Measurements from ENCODE around the gene SUOX.

Gene SUOX

DNA sequence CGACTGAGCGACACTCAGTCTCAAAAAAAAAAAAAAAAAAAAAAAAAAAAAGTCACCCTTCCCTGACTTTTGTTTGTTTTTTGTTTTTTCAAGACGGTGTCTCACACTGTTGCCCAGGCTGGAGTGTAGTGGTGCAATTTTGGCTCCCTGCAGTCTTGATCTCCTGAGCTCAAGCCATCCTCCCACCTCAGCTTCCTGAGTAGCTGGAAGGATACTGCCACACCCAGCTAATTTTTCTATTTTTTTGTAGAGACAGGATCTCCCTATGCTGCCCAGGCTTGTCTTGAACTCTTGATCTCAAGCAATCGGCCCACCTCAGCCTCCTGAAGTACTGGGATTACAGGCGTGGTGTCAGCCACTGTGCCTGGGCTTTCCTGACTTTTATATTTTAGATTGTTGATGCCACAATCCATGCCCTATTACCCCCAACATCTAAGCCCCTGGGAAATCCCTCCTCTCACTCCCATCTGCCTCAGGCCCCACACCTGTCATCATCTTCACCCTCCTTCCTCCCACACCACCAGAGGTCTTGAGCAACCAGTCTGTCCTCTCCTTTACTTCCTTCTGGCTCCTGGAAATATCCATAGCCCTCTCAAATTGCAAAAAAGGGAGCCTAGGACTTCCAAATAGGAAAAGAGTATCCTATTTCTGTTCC is 31.6 kb downstream of the SUOX start:
- peaks cover 18% of the 10 kb centered on the region for H3K4me1 ChIP-seq (ENCODE audit: control insufficient read depth, insufficient read depth, low read length)
- H3K4me3 ChIP-seq (ENCODE audit: low read length) = no peak overlapping the region
- no peaks in the 10 kb centered on the region for H3K9me3 ChIP-seq (ENCODE audit: control insufficient read depth, low read length)
- H3K9ac ChIP-seq (ENCODE audit: low read length) = peak overlapping the region; percentile 76
- H3K36me3 ChIP-seq (ENCODE audit: control insufficient read depth, insufficient read depth, low read length, severe bottlenecking) = peaks cover 29% of the 10 kb centered on the region
- H3K27me3 ChIP-seq (replicated peaks; ENCODE audit: control insufficient read depth, insufficient read depth, low read length) = no peaks in the 10 kb centered on the region
- DNase-seq (ENCODE audit: low read depth) = no peak

DNA sequence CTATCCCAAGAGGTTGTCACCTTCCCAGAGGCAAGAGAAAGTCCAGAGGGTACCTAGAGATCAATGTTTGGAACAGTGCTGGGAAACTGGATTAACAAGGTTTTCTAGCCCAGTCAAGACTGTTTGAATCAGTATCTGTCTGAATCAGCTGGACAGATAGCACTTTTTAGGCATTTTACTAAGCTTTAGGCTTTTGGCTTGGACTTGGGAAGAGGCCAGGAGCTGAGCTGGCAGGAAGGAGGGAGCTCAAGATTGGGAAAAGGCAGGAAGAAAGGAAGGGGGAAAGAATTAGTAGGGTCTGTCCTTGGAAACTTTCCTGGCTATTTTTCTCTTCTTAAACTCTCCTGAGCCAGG is 32.1 kb downstream of the SUOX start:
- Histone ChIP-seq H3K4me3 (ENCODE audit: low read length) (peak overlapping the region; percentile 39), H3K9me3 (ENCODE audit: control insufficient read depth, low read length) (no peaks in the 10 kb centered on the region)
- DNase-seq (ENCODE audit: low read depth) = peak; percentile 37

GRCh38 chr12:56029666-56030293 is 32.7 kb downstream of the SUOX start:
- Histone ChIP-seq H3K4me3 (ENCODE audit: low read length) (peak overlapping the region; percentile 39), H3K36me3 (ENCODE audit: control insufficient read depth, insufficient read depth, low read length, severe bottlenecking) (peaks cover 34% of the 10 kb centered on the region), H3K27me3 (replicated peaks; ENCODE audit: control insufficient read depth, insufficient read depth, low read length) (no peaks in the 10 kb centered on the region), H3K9me3 (ENCODE audit: control insufficient read depth, low read length) (no peaks in the 10 kb centered on the region), H3K9ac (ENCODE audit: low read length) (peak overlapping the region; percentile 76), H3K4me1 (ENCODE audit: control insufficient read depth, insufficient read depth, low read length) (peaks cover 18% of the 10 kb centered on the region)
- peak; percentile 88 for DNase-seq (ENCODE audit: low read depth)

More for the DNA sequence above, 32.1 kb downstream of the SUOX start:
- Histone ChIP-seq H3K36me3 (ENCODE audit: control insufficient read depth, insufficient read depth, low read length, severe bottlenecking) (peaks cover 30% of the 10 kb centered on the region), H3K27me3 (replicated peaks; ENCODE audit: control insufficient read depth, insufficient read depth, low read length) (no peaks in the 10 kb centered on the region), H3K4me1 (ENCODE audit: control insufficient read depth, insufficient read depth, low read length) (peaks cover 18% of the 10 kb centered on the region), H3K9ac (ENCODE audit: low read length) (peak overlapping the region; percentile 76)

DNA sequence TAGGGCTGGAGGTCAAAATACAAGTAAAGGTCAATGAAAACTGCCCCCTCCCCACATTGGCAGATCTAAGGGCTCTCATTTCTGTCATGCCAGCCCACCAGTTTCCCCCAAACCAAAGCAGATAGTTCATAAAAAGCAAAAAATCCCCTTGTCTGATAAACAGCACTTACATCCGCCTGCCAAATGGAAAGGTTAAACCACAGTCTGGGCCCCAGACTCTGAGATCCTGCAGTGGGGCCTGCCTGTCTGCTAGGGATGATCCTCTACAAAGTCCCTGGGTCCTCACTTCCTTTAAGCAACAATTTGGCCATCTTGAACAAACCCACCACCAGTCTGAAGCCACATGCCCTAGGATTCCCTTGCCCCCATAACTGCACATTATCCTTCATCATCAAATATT is 34.9 kb downstream of the SUOX start:
- no peak for DNase-seq (ENCODE audit: low read depth)
- H3K36me3 ChIP-seq (ENCODE audit: control insufficient read depth, insufficient read depth, low read length, severe bottlenecking) = peaks cover 34% of the 10 kb centered on the region
- no peaks in the 10 kb centered on the region for H3K9me3 ChIP-seq (ENCODE audit: control insufficient read depth, low read length)

DNA sequence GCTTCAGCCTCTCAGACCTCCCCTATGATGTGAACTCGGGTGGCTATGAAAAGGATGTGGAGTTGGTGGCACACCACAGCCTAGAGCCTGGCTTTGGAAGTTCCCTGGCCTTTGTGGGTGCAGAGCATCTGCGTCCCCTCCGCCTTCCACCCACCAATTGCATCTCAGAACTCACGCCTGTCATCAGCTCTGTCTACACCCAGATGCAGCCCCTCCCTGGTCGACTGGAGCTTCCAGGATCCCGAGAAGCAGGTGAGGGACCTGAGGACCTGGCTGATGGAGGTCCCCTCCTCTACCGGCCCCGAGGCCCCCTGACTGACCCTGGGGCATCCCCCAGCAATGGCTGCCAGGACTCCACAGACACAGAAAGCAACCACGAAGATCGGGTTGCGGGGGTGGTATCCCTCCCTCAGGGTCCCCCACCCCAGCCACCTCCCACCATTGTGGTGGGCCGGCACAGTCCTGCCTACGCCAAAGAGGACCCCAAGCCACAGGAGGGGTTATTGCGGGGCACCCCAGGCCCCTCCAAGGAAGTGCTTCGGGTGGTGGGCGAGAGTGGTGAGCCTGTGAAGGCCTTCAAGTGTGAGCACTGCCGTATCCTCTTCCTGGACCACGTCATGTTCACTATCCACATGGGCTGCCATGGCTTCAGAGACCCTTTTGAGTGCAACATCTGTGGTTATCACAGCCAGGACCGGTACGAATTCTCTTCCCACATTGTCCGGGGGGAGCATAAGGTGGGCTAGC is 37.7 kb downstream of the SUOX start:
- Histone ChIP-seq H3K27me3 (replicated peaks; ENCODE audit: control insufficient read depth, insufficient read depth, low read length) (no peaks in the 10 kb centered on the region), H3K36me3 (ENCODE audit: control insufficient read depth, insufficient read depth, low read length, severe bottlenecking) (peaks cover 29% of the 10 kb centered on the region), H3K4me1 (ENCODE audit: control insufficient read depth, insufficient read depth, low read length) (peaks cover 29% of the 10 kb centered on the region), H3K4me3 (ENCODE audit: low read length) (no peak overlapping the region), H3K9ac (ENCODE audit: low read length) (no peak overlapping the region), H3K9me3 (ENCODE audit: control insufficient read depth, low read length) (no peaks in the 10 kb centered on the region)
- DNase-seq (ENCODE audit: low read depth) = no peak

More for the DNA sequence above, 34.9 kb downstream of the SUOX start:
- Histone ChIP-seq H3K9ac (ENCODE audit: low read length) (no peak overlapping the region), H3K4me1 (ENCODE audit: control insufficient read depth, insufficient read depth, low read length) (peaks cover 34% of the 10 kb centered on the region), H3K27me3 (replicated peaks; ENCODE audit: control insufficient read depth, insufficient read depth, low read length) (no peaks in the 10 kb centered on the region), H3K4me3 (ENCODE audit: low read length) (no peak overlapping the region)

- H3K4me3 ChIP-seq (ENCODE audit: low read length) = peak overlapping the region; percentile 56
- peak overlapping the region; percentile 65 for H3K9ac ChIP-seq (ENCODE audit: low read length)
- H3K27me3 ChIP-seq (replicated peaks; ENCODE audit: control insufficient read depth, insufficient read depth, low read length) = no peaks in the 10 kb centered on the region
- H3K4me1 ChIP-seq (ENCODE audit: control insufficient read depth, insufficient read depth, low read length) = peaks cover 36% of the 10 kb centered on the region
- H3K36me3 ChIP-seq (ENCODE audit: control insufficient read depth, insufficient read depth, low read length, severe bottlenecking) = peaks cover 27% of the 10 kb centered on the region
- H3K9me3 ChIP-seq (ENCODE audit: control insufficient read depth, low read length) = no peaks in the 10 kb centered on the region
- DNase-seq (ENCODE audit: low read depth) = no peak
These were observed 40.1 kb downstream of the SUOX start for GRCh38 chr12:56037161-56037560.

- Histone ChIP-seq H3K4me3 (ENCODE audit: low read length) (no peak overlapping the region), H3K4me1 (ENCODE audit: control insufficient read depth, insufficient read depth, low read length) (peaks cover 36% of the 10 kb centered on the region), H3K9ac (ENCODE audit: low read length) (peak overlapping the region; percentile 32), H3K9me3 (ENCODE audit: control insufficient read depth, low read length) (no peaks in the 10 kb centered on the region), H3K27me3 (replicated peaks; ENCODE audit: control insufficient read depth, insufficient read depth, low read length) (no peaks in the 10 kb centered on the region), H3K36me3 (ENCODE audit: control insufficient read depth, insufficient read depth, low read length, severe bottlenecking) (peaks cover 23% of the 10 kb centered on the region)
- DNase-seq (ENCODE audit: low read depth) = no peak
These were observed 41.1 kb downstream of the SUOX start for GRCh38 chr12:56038022-56038655.

DNA sequence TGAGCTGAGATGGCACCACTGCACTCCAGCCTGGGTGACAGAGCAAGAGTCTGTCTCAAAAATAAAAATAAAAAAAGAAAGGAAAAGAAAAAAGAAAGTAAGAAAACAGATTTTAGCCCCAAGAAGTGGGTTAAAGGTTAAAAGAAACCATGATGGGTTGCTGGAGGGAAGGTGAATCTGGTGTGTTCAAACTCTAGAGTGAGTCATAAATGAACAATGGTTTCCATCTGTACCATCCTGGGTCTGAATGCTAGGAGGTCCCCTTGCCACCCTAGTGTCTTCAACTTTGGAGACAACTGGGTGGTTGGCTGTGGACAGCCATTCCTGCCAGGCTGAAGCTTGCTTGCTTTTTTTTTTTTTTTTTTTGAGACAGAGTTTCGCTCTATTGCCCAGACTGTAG is 43.1 kb downstream of the SUOX start:
- no peaks in the 10 kb centered on the region for H3K27me3 ChIP-seq (replicated peaks; ENCODE audit: control insufficient read depth, insufficient read depth, low read length)
- H3K9me3 ChIP-seq (ENCODE audit: control insufficient read depth, low read length) = no peaks in the 10 kb centered on the region
- H3K36me3 ChIP-seq (ENCODE audit: control insufficient read depth, insufficient read depth, low read length, severe bottlenecking) = peaks cover 27% of the 10 kb centered on the region
- H3K4me3 ChIP-seq (ENCODE audit: low read length) = no peak overlapping the region
- H3K4me1 ChIP-seq (ENCODE audit: control insufficient read depth, insufficient read depth, low read length) = peaks cover 43% of the 10 kb centered on the region
- DNase-seq (ENCODE audit: low read depth) = no peak
- no peak overlapping the region for H3K9ac ChIP-seq (ENCODE audit: low read length)

DNA sequence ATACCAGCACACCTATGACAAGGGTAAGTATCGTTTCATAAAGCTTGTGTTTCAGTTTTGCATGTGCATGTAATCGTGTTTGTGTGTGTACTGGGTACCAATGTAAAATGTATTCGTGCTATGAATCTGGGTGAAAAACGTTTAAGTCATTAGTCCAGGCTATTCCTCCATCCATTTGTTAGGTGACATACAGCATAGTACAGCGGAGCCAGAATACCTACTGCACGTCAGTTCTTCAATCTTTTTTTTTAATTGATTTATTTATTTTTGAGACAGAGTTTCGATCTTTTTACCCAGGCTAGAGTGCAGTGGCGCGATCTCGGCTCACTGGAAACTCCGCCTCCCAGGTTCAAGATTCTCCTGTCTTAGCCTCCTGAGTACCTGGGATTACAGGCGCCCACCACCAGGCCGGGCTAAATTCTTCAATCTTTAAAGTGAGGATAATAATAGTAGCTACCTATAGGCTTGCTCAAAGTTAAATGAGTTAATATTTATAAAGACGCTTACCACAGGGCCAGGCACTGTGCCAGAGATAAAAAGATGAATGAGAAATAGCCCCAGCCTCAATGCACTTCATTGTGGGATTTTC is 44.0 kb downstream of the SUOX start:
- H3K9ac ChIP-seq (ENCODE audit: low read length) = peak overlapping the region; percentile 85
- no peaks in the 10 kb centered on the region for H3K9me3 ChIP-seq (ENCODE audit: control insufficient read depth, low read length)
- no peak for DNase-seq (ENCODE audit: low read depth)
- H3K27me3 ChIP-seq (replicated peaks; ENCODE audit: control insufficient read depth, insufficient read depth, low read length) = no peaks in the 10 kb centered on the region
- peaks cover 37% of the 10 kb centered on the region for H3K4me1 ChIP-seq (ENCODE audit: control insufficient read depth, insufficient read depth, low read length)
- H3K4me3 ChIP-seq (ENCODE audit: low read length) = peak overlapping the region; percentile 78
- H3K36me3 ChIP-seq (ENCODE audit: control insufficient read depth, insufficient read depth, low read length, severe bottlenecking) = peaks cover 32% of the 10 kb centered on the region

GRCh38 chr12:56041552-56042429 is 44.7 kb downstream of the SUOX start, which contains the start of gene RPS26:
Gene RPS26, plus strand, starts transcription at chr12:56041918. Its CDS starts 249 bp downstream, at chr12:56042167.
- Histone ChIP-seq H3K36me3 (ENCODE audit: control insufficient read depth, insufficient read depth, low read length, severe bottlenecking) (peaks cover 32% of the 10 kb centered on the region), H3K27me3 (replicated peaks; ENCODE audit: control insufficient read depth, insufficient read depth, low read length) (no peaks in the 10 kb centered on the region), H3K9me3 (ENCODE audit: control insufficient read depth, low read length) (no peaks in the 10 kb centered on the region), H3K9ac (ENCODE audit: low read length) (peak within 1 kb of the TSS; percentile 92), H3K4me1 (ENCODE audit: control insufficient read depth, insufficient read depth, low read length) (peaks cover 30% of the 10 kb centered on the region), H3K4me3 (ENCODE audit: low read length) (peak within 1 kb of the TSS; percentile 84)
- peak; percentile 99 for DNase-seq (ENCODE audit: low read depth)
